ENCODE measurements around the gene PCCB.
A peak's percentile ranks its signal among the peaks of the same experiment; 100 is the strongest.
"Not testable (repeated sequence)": the region's sequence is repeated elsewhere in the genome, so short reads cannot be mapped to it uniquely, and the experiment has no call there.

The PCCB gene

GRCh38 chr3:136263251-136263650 is 13.1 kb downstream of the PCCB start:
- no peak for FAIRE-seq

- peak; percentile 16 for FAIRE-seq
These were observed 16.5 kb downstream of the PCCB start for GRCh38 chr3:136266468-136267125.

DNA sequence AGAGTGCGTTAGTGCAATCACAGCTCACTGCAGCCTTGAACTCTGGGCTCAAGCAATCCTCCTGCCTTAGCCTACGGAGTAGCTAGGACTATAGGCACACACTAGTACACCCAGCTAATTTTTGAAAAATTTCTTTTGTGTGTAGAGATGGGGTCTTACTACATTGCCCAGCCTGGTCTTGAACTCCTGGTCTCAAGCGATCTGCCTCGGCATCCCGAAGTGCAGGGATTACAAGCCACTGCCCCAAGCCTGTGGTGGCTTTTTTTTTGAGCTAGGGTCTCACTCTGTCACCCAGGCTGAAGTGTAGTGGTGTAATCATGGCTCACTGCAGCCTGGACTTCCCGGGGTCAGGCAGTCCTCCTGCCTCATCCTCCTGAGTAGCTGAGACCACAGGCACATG is 17.1 kb downstream of the PCCB start:
- no peak for FAIRE-seq

GRCh38 chr3:136270179-136270578 is 20.0 kb downstream of the PCCB start:
- FAIRE-seq, result no peak

- FAIRE-seq, result not testable (repeated sequence)
These were observed 21.5 kb downstream of the PCCB start for GRCh38 chr3:136271626-136272025.

DNA sequence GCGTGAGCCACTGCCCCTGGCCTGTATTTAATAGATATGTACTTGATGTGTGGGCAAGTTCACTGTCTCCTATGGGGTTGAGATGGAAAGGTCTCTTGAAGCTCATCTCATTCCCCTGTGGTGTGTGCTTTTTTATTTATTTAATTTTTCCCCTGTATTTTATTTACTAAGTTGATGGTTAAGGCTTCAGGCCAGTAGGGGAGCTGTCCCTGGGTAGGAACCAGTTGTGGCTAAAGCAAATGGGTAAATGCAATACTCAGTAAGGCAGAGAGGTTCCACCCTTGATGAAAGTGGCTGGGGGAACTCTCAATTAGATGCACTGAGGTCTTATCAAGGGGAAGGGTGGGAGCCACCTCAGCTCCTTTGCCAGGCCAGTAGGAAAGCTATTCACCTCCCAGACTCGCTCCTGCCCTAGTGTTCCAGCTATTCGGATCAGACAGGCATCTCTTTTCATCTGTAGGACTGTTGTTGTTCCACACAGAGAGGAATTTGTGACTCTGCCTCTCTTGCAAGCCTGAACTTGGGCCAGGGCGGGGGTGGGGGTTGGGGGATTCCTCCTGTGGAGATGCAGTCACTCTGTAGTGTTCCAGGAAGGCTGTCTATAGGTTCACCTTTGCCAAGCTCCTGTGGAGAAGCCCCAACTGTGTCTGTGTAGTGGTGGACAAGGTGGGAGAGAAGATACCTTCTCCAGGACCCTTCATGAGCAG is 26.1 kb downstream of the PCCB start:
- FAIRE-seq, result no peak

GRCh38 chr3:136277115-136277514 is 27.0 kb downstream of the PCCB start:
- FAIRE-seq, result no peak

DNA sequence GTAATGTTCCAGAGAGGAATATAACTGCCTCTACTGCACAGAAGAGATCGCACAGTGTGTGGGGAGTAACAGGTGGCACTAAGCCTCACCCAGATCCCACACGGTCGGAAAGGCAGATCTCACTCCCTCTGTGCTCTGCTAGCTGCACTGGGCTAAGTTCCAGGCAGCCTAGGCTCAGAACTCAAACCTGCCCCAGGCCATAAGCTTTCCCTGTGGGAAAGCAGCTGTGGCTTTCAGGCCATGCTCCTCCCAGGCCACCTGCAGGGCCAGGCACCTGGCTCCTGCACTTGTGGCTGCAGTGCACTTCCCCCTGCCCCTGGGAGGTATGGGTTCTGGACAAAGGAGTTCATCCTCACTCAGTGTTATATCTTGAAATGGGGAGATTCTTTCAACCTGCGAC is 27.5 kb downstream of the PCCB start:
- FAIRE-seq, result no peak

DNA sequence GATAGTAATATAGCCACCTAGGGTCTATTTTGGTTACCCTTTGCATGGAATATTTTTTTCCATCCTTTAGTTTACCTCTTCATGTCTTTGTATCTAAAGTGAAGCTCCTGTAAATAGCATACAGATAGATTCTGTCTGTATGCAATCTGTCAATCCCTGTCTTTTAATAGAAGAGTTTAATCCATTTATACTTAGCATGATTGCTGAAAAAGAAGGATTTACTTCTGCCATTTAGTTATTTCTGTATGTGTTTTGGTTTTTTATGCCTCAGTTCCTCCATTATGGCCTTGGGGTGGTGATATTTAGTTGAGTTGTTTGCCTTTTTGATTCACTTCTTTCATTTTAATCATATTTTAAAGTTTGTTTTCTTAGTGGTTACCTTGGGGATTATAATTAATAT is 29.0 kb downstream of the PCCB start:
- FAIRE-seq, result no peak

DNA sequence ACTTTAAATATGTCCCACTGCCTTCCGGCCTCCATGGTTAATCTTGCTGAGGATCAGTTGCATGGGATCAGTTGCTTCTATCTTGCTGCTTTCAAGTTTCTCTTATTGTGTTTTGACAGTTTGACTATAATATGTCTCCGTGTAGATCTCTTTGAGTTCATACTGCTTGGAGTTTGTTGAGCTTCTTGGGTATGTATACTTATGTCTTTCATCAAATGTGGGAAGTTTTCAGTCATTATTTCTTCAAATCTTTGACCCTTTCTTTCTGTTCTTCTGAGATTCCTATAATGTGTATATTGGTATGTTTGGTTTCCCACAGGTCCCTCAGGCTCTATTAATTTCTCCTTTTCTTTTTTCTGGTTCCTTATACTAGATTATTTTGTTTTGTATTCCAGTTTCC is 30.8 kb downstream of the PCCB start:
- FAIRE-seq, result no peak

DNA sequence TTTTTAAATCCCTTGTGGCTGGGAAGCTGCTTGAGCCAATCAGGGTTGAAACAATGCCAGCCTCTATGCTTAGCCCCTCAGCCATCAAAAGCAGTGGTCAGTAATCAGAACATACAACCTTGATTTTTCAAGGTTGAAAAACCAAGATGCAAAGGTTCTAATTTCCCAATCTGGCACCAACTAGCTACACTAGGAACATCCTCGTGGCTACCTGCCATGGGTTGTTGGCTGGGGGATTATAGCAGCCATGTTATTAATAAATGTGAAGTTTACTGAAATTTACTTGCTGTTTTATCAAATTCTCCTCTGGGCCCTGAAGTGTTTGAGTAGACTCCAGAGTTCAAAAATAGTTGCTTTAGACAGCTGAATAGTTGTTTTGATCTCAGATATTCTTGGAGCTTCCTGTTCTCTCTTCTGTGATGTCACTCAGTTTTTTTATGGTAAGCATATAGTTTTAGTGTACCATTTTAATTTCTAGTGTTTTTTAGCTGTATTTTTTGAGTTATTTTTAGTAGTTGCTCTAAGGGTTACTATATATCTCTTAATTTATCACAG is 31.9 kb downstream of the PCCB start:
- FAIRE-seq, result no peak

GRCh38 chr3:136283627-136284026 is 33.5 kb downstream of the PCCB start:
- FAIRE-seq, result no peak

DNA sequence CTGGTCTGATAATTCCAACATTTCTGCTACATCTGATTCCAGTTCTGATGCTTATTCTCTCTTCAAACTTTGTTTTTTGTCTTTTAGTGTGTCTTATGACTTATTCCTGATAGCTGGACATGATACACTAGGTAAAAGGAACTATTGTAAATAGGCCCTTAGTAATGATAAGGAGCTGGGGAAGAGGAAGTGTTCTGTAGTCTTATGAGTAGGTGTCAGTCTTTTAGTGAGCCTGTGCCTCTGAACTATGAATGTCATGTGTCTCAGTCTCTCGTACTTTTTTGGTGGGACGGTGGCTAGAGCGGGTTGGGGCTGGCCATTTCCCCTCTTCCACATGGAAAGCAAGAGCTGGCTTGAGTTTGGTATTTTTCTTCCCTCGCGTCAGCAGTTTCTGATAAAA is 41.2 kb downstream of the PCCB start:
- FAIRE-seq, result no peak

DNA sequence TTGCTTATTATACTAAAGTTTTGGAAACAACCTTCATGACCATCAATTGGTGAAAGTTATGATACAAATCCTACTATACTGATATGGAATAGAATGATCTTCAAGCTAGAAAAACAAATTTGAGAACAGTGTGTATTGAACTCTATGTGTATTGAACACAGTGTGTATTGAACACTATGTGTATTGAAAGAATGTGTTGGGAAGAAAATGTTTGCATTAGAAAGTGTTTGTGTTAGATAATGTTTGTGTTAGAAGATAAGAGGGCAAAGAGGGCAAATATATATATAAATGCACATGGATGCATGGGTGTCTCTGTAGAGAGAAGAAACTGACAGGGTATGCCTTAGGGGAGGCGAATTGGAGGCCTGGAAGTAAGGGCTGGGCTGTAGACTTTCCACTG is 42.4 kb downstream of the PCCB start:
- no peak for FAIRE-seq

GRCh38 chr3:136293279-136293678 is 43.1 kb downstream of the PCCB start:
- no peak for FAIRE-seq

DNA sequence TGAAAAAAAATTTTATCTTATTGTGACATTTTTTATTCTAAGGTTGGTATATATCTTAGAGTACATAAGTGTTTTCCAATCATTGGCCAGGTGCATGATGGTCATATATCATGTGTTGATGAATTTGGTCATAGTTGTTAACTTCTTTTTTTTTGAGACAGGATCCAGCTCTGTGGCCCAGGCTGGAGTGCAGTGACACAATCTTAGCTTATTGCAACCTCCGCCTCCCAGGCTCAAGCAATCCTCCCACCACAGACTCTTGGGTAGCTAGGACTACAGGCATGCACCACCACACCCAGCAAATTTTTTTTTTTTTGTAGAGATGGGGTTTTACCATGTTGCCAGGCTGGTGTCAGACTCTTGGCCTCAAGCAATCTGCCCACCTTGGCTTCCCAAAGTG is 44.0 kb downstream of the PCCB start:
- FAIRE-seq, result no peak

DNA sequence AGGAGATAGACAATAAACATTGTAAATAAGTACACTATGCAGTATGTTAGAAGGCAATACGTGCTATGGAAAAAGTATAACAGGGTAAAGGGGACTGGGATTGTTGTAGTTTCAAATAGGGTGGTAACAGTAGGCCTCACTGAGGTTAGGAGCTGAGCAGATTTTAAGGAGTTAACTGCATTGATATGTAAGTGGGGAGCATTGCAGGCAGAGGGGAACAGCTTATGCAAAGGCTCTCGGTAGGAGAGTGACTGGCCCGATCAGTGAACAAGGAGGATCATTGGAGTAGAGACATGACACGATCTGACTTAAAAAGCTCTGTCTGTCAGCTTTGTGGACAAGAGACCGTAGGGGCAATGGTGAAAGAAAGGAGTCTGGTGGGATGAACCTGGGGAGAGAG is 46.8 kb downstream of the PCCB start:
- no peak for FAIRE-seq

DNA sequence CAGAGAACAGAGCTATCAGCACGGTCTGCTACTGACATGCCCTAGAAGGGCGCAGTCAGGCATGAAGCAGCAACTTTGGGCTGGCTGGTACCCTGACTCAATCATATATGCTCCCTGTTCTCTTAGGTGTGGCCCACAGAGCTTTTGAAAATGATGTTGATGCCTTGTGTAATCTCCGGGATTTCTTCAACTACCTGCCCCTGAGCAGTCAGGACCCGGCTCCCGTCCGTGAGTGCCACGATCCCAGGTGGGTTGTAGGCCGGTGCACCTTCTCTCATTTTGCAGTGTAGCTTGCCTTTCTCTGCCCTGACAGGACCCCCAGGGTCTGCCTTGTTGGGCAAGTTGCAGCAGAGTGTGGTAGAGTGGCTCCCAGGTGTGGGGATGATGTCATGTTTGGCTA is 47.7 kb downstream of the PCCB start:
- no peak for FAIRE-seq

GRCh38 chr3:136300444-136300843 is 50.3 kb downstream of the PCCB start:
- no peak for FAIRE-seq

- FAIRE-seq, result peak; percentile 93
These were observed 55.7 kb downstream of the PCCB start for GRCh38 chr3:136305879-136306278.

DNA sequence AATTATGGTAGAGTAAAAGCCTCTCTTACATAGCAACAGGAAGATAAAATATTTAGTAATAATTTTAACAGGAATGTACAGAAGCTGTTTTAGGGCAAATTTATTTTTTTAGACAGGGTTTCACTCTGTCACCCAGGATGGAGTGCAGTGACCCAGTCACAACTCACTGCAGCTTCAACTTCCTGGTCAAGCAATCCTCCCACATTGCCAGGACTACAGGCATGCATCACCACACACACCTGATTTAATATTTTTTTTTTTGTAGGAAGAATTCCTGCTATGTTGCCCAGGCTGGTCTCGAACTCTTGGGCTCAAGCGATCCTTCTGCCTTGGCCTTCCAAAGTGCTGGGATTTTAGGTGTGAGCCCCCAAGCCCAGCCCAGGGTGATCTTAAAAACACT is 61.1 kb downstream of the PCCB start:
- no peak for FAIRE-seq

DNA sequence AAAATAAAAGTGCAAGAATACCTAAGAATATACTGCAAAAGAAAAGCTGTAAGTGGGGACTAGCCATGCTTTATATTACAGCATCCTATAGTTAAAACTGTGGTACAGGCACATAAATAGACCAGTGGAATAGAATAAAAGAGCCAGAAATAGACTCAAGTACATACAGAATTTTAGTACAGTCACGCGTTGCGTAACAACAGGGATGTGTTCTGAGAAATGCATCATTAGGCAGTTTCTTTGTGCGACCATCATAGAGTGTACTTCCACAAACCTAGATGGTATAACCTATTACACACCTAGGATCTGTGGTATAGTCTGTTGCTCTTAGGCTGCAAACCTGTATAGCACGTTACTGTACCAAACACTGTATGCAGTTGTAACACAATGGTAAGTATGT is 61.8 kb downstream of the PCCB start:
- FAIRE-seq, result no peak

DNA sequence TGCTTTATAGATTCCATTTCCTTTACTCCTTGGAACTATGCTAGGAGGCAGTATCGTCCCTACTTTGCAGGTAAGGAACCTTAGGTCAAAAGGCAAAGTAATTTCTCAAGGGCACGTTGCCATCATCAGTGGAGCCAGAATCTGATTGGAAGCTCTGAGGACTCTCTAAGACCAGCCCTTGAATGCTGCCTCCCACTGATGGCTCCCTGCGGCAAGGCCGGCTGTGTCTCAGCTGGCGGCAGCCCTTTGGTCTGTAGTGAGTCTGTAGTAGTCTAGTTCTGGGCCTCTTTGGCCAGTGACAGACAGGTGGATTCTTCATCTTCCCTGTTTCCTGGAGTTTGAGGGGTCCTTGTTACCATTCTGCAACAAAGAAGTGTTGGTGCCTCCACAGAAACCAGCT is 76.2 kb downstream of the PCCB start:
- no peak for FAIRE-seq

- no peak for FAIRE-seq
These were observed 77.5 kb downstream of the PCCB start for GRCh38 chr3:136327671-136328070.

GRCh38 chr3:136329593-136329992 is 79.5 kb downstream of the PCCB start:
- no peak for FAIRE-seq
